Epithelial cell of esophagus (primary cell): ENCODE measurements around the gene PRRC2A.

Source experiments
- DNase-seq: peaks from one replicate; pipeline ENCODE4 v3.0.0; 2010; ENCODE audit warnings: low read depth
- H3K4me3 ChIP-seq: 2 replicates; pipeline ENCODE4 v1.5.1; 2011; ENCODE audit warnings: mild to moderate bottlenecking, low read length, control low read depth
- TF ChIP-seq, protein P1 (sequence below): IDR thresholded peaks from 2 replicates; pipeline ENCODE4 v1.5.1; 2011; ENCODE audit warnings: low read depth, mild to moderate bottlenecking, low read length, control low read depth, inconsistent platforms; ENCODE audit not compliant: insufficient read depth; ENCODE audit errors: missing control alignments

Gene PRRC2A

DNA sequence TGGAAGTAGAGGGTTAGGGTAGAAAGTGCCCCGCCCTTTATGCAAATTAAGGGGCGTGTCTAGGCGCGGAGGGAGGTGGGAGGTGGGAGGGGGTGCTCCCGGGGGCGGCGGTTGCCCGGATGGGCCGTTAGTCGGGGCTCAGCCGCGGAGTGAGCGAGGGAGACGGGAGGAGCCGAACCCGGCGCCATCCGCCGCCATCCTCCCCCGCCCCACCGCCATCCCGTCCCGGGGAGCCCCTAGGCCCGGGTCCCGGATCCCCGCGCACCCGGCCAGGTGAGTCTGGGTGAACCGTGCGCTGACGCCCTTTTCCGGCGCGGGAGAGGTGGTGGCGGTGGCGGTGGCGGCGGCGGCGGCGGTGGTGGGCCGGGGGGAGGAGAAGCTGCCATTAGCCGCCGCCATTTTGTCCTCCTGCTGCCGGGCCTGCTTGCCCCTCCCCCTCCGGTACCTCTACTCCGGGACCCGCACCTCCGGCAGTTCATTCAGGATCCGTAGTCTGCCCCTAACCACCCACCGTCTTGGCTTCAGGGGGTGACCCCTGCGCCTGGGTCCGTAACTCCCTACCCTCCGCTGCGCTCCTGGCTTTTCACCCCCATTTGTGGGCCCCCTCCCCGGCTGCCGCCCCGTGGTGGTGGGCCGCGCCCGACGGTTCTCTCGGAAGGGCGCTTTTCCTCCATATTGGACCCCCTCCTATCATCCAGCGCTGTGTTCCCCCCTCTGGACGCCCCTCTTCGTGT is at the start of gene PRRC2A:
Gene PRRC2A, plus strand, starts transcription at position 130 of the 734 bp plus-strand sequence. CDS start 2,075 bp downstream, outside the sequence.
- TF ChIP-seq, protein P1, sequence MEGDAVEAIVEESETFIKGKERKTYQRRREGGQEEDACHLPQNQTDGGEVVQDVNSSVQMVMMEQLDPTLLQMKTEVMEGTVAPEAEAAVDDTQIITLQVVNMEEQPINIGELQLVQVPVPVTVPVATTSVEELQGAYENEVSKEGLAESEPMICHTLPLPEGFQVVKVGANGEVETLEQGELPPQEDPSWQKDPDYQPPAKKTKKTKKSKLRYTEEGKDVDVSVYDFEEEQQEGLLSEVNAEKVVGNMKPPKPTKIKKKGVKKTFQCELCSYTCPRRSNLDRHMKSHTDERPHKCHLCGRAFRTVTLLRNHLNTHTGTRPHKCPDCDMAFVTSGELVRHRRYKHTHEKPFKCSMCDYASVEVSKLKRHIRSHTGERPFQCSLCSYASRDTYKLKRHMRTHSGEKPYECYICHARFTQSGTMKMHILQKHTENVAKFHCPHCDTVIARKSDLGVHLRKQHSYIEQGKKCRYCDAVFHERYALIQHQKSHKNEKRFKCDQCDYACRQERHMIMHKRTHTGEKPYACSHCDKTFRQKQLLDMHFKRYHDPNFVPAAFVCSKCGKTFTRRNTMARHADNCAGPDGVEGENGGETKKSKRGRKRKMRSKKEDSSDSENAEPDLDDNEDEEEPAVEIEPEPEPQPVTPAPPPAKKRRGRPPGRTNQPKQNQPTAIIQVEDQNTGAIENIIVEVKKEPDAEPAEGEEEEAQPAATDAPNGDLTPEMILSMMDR = no peak
- H3K4me3 ChIP-seq = peak within 1 kb of the TSS; percentile 82
- DNase-seq = no peak

DNA sequence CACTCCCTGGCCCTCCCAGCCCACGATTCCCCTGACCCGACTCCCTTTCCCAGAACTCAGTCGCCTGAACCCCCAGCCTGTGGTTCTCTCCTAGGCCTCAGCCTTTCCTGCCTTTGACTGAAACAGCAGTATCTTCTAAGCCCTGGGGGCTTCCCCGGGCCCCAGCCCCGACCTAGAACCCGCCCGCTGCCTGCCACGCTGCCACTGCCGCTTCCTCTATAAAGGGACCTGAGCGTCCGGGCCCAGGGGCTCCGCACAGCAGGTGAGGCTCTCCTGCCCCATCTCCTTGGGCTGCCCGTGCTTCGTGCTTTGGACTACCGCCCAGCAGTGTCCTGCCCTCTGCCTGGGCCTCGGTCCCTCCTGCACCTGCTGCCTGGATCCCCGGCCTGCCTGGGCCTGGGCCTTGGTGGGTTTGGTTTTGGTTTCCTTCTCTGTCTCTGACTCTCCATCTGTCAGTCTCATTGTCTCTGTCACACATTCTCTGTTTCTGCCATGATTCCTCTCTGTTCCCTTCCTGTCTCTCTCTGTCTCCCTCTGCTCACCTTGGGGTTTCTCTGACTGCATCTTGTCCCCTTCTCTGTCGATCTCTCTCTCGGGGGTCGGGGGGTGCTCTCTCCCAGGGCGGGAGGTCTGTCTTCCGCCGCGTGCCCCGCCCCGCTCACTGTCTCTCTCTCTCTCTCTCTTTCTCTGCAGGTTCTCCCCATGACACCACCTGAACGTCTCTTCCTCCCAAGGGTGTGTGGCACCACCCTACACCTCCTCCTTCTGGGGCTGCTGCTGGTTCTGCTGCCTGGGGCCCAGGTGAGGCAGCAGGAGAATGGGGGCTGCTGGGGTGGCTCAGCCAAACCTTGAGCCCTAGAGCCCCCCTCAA is 48.2 kb upstream of the PRRC2A start, which contains the start of gene LTA:
Gene LTA, plus strand, starts transcription at position 249 of the 871 bp plus-strand sequence. Its CDS starts 454 bp downstream, at position 703.
- TF ChIP-seq, protein P1 = no peak
- H3K4me3 ChIP-seq = no peak within 1 kb of the TSS

DNA sequence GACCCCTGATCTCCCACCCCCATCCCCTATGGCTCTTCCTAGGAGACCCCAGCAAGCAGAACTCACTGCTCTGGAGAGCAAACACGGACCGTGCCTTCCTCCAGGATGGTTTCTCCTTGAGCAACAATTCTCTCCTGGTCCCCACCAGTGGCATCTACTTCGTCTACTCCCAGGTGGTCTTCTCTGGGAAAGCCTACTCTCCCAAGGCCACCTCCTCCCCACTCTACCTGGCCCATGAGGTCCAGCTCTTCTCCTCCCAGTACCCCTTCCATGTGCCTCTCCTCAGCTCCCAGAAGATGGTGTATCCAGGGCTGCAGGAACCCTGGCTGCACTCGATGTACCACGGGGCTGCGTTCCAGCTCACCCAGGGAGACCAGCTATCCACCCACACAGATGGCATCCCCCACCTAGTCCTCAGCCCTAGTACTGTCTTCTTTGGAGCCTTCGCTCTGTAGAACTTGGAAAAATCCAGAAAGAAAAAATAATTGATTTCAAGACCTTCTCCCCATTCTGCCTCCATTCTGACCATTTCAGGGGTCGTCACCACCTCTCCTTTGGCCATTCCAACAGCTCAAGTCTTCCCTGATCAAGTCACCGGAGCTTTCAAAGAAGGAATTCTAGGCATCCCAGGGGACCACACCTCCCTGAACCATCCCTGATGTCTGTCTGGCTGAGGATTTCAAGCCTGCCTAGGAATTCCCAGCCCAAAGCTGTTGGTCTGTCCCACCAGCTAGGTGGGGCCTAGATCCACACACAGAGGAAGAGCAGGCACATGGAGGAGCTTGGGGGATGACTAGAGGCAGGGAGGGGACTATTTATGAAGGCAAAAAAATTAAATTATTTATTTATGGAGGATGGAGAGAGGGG is 47.0 kb upstream of the PRRC2A start:
- H3K4me3 ChIP-seq = no peak overlapping the region
- TF ChIP-seq, protein P1 = no peak
- DNase-seq = no peak

More for the DNA sequence above, 48.2 kb upstream of the PRRC2A start, which contains the start of gene LTA:
- no peak for DNase-seq

DNA sequence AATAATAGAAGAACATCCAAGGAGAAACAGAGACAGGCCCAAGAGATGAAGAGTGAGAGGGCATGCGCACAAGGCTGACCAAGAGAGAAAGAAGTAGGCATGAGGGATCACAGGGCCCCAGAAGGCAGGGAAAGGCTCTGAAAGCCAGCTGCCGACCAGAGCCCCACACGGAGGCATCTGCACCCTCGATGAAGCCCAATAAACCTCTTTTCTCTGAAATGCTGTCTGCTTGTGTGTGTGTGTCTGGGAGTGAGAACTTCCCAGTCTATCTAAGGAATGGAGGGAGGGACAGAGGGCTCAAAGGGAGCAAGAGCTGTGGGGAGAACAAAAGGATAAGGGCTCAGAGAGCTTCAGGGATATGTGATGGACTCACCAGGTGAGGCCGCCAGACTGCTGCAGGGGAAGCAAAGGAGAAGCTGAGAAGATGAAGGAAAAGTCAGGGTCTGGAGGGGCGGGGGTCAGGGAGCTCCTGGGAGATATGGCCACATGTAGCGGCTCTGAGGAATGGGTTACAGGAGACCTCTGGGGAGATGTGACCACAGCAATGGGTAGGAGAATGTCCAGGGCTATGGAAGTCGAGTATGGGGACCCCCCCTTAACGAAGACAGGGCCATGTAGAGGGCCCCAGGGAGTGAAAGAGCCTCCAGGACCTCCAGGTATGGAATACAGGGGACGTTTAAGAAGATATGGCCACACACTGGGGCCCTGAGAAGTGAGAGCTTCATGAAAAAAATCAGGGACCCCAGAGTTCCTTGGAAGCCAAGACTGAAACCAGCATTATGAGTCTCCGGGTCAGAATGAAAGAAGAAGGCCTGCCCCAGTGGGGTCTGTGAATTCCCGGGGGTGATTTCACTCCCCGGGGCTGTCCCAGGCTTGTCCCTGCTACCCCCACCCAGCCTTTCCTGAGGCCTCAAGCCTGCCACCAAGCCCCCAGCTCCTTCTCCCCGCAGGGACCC is 46.1 kb upstream of the PRRC2A start:
- DNase-seq = no peak
- TF ChIP-seq, protein P1 = no peak
- no peak overlapping the region for H3K4me3 ChIP-seq

DNA sequence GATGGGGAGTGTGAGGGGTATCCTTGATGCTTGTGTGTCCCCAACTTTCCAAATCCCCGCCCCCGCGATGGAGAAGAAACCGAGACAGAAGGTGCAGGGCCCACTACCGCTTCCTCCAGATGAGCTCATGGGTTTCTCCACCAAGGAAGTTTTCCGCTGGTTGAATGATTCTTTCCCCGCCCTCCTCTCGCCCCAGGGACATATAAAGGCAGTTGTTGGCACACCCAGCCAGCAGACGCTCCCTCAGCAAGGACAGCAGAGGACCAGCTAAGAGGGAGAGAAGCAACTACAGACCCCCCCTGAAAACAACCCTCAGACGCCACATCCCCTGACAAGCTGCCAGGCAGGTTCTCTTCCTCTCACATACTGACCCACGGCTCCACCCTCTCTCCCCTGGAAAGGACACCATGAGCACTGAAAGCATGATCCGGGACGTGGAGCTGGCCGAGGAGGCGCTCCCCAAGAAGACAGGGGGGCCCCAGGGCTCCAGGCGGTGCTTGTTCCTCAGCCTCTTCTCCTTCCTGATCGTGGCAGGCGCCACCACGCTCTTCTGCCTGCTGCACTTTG is 45.1 kb upstream of the PRRC2A start, which contains the start of gene TNF:
Gene TNF, plus strand, starts transcription at position 231 of the 567 bp plus-strand sequence. Its CDS starts 177 bp downstream, at position 408.
- H3K4me3 ChIP-seq = no peak within 1 kb of the TSS
- peak; percentile 80 for DNase-seq
- TF ChIP-seq, protein P1 = no peak
